ENCODE results near the gene KMT2B. TPM values are rescaled to one million over a fixed set of nuclear protein-coding genes. Genes with fewer than 3 reads are reported as not detected.

KMT2B gene
- total RNA-seq, 1 donor from 2014 or later: 70.2 TPM

DNA sequence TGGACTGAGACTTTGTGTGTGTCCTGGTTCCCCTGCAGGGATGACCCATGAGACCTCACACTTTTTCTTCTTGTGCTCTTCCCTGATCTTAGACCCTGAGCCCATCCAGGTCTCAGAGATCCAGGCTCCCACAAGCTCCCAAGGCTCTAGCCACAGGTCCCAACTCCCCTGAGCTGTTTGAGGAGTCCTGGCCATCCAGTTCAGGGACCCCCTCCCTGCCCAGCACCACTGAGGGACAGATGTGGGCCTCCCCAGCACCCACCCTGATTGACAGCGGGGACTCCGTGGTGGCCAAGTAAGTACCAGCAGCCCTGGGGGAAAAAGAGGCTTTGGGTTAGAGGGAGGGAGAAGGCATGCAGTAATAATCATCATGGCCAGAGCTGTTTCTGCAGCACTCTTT lies 41.9 kb downstream of the KMT2B start:
- Mint-ChIP-seq H3K4me1 (ENCODE audit: low read depth) (peaks cover 12% of the 10 kb centered on the region), H3K27me3 (peaks cover 13% of the 10 kb centered on the region), H3K9me3 (ENCODE audit: low read depth) (no peaks in the 10 kb centered on the region), H3K4me3 (ENCODE audit: low read depth) (peak overlapping the region; percentile 94), H3K36me3 (ENCODE audit: insufficient read depth) (peaks cover 13% of the 10 kb centered on the region), H3K27ac (peak overlapping the region; percentile 74)
- no peak for DNase-seq (ENCODE audit: low spot score, unreplicated experiment)
- TF ChIP-seq, protein P1, sequence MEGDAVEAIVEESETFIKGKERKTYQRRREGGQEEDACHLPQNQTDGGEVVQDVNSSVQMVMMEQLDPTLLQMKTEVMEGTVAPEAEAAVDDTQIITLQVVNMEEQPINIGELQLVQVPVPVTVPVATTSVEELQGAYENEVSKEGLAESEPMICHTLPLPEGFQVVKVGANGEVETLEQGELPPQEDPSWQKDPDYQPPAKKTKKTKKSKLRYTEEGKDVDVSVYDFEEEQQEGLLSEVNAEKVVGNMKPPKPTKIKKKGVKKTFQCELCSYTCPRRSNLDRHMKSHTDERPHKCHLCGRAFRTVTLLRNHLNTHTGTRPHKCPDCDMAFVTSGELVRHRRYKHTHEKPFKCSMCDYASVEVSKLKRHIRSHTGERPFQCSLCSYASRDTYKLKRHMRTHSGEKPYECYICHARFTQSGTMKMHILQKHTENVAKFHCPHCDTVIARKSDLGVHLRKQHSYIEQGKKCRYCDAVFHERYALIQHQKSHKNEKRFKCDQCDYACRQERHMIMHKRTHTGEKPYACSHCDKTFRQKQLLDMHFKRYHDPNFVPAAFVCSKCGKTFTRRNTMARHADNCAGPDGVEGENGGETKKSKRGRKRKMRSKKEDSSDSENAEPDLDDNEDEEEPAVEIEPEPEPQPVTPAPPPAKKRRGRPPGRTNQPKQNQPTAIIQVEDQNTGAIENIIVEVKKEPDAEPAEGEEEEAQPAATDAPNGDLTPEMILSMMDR (IDR thresholded peaks at IDR 0.05; ENCODE audit: unreplicated experiment): no peak

DNA sequence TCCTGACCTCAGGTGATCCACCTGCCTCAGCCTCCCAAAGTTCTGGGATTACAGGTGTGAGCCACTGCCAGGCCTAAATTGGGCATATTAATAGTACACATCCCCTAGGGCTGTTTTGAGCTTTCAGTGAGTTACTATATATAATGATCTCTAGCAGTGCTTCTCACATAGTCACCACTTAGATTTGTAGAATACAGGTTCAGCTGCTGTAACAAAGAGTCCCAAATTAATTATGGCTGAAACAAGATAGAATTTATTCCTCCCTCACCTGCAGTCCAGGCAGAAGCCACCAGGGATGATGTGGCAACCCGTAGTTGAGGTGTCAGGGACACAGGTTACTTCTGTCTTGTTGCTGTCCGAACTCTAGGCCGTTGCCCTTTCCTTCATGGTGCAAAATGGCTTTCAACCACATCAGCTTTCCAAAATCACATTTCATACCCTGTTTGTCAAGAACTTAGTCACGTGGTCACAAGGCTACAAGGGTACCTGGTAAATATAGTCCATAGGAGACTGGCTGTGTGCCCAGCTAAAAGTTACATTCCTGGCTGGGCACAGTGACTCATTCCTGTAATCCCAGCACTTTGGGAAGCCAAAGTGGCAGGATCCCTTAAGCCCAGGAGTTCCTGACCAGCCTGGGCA lies 43.0 kb downstream of the KMT2B start:
- Mint-ChIP-seq H3K4me1 (ENCODE audit: low read depth) (peaks cover 12% of the 10 kb centered on the region), H3K27me3 (peaks cover 6% of the 10 kb centered on the region), H3K9me3 (ENCODE audit: low read depth) (no peaks in the 10 kb centered on the region), H3K36me3 (ENCODE audit: insufficient read depth) (peaks cover 8% of the 10 kb centered on the region), H3K27ac (no peak overlapping the region), H3K4me3 (ENCODE audit: low read depth) (no peak overlapping the region)
- TF ChIP-seq, protein P1 (IDR thresholded peaks at IDR 0.05; ENCODE audit: unreplicated experiment): no peak
- no peak for DNase-seq (ENCODE audit: low spot score, unreplicated experiment)

DNA sequence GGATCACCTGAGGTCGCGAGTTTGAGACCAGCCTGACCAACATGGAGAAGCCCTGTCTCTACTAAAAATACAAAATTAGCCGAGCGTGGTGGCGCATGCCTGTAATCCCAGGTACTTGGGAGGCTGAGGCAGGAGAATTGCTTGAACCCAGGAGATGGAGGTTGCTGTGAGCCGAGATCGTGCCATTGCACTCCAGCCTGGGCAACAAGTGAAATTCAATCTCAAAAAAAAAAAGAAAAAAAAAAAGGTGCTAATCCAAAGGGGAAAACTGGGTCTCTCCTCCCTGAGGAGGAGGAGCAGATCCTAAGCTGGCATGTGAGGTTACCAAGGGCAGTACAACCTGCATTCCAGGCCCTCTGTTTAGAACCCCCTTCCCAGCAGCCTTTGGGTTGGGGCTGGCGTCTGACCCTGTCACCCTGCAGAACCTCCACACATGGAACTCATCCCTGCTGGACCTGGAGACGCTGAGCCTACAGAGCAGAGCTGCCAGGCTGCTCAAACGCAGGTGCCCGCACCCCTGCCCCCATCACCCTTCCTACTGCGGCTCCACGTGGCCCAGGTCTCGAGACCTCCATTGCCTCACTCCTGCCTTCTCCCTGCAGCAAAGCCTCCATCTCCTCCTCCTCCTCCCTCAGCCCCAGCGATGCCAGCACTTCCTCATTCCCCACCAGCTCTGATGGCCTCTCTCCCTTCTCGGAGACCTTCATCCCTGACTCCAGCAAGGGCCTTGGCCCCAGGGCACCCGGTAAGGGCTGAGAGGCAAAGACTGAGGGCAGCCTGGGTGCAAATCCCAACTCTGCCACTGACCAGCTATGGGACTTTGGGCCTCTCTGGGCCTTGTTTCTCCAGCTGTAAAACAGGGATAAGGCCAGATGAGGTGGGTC lies 46.9 kb downstream of the KMT2B start:
- H3K4me1 Mint-ChIP-seq (ENCODE audit: low read depth): peaks cover 2% of the 10 kb centered on the region
- no peak overlapping the region for H3K27ac Mint-ChIP-seq
- TF ChIP-seq, protein P1 (IDR thresholded peaks at IDR 0.05; ENCODE audit: unreplicated experiment): no peak
- no peaks in the 10 kb centered on the region for H3K27me3 Mint-ChIP-seq
- DNase-seq (ENCODE audit: low spot score, unreplicated experiment): no peak
- no peak overlapping the region for H3K4me3 Mint-ChIP-seq (ENCODE audit: low read depth)
- H3K36me3 Mint-ChIP-seq (ENCODE audit: insufficient read depth): peaks cover 6% of the 10 kb centered on the region
- H3K9me3 Mint-ChIP-seq (ENCODE audit: low read depth): no peaks in the 10 kb centered on the region

DNA sequence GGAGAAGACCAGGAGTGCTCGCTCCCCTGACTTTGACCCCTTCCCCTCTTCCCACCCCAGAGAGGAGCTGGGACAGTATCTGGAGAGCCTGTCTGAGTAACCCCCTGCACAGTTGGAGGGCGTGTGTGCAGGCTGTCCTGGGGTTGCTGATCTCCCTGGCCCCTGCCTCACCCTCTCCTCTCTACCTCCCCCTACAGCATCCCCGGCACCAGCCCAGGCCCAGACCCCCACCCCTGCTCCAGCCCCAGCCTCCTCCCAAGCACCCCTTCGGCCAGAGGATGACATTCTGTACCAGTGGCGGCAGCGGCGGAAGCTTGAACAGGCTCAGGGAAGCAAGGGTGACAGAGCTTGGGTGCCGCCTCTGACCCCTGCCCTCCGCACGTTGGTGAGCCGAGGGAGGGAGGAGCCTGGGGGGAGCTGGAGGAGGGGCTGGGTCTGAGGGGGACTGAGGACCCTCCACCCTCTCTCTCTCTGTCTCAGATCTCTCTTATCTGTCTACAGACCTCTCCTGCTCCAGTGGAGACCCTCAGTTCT lies 48.8 kb downstream of the KMT2B start:
- TF ChIP-seq, protein P1 (IDR thresholded peaks at IDR 0.05; ENCODE audit: unreplicated experiment): no peak
- Mint-ChIP-seq H3K27ac (no peak overlapping the region), H3K27me3 (no peaks in the 10 kb centered on the region), H3K4me1 (ENCODE audit: low read depth) (peaks cover 2% of the 10 kb centered on the region), H3K4me3 (ENCODE audit: low read depth) (no peak overlapping the region), H3K36me3 (ENCODE audit: insufficient read depth) (peaks cover 8% of the 10 kb centered on the region), H3K9me3 (ENCODE audit: low read depth) (no peaks in the 10 kb centered on the region)
- DNase-seq (ENCODE audit: low spot score, unreplicated experiment): no peak

DNA sequence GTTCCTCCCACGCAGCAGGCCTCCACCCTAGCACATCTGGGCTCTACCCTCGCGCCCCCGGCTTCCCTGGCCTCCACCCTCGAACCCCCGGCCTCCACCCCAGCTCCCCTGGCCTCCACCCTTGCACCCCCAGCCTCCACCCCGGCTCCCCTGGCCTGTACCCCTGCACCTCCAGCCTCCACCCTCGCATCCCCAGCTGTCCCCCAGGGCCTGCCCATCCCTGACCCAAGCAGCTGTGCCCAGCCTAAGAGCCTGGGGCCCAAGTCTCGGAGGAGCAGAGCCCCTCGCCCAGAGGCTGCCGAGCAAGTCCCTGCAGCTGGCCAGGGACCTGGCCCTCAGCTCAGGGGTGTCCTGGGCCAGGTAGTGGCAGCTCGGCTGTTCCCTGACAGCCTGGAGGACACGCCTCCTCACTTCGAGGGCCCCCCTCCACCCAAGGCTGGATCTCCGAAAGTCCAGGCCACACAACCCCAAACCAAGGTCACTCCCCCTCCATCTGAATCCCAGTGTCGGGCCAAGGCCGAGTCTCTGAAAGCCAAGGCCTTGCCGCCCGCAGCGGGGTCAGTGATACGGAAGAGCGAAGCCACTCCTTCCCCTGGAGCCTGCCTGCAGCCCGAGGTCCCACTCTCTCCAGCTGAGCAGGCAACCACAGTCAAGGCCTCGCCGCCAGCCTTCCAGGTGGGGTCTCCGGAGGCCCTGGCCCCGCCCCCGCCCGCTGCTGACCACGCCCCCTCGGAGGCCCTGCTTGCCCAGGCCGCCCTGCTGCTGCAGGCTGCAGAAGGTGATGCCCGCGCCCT lies 49.7 kb downstream of the KMT2B start:
- peaks cover 4% of the 10 kb centered on the region for H3K36me3 Mint-ChIP-seq (ENCODE audit: insufficient read depth)
- no peaks in the 10 kb centered on the region for H3K9me3 Mint-ChIP-seq (ENCODE audit: low read depth)
- H3K4me3 Mint-ChIP-seq (ENCODE audit: low read depth): no peak overlapping the region
- H3K4me1 Mint-ChIP-seq (ENCODE audit: low read depth): peaks cover 2% of the 10 kb centered on the region
- peaks cover 2% of the 10 kb centered on the region for H3K27me3 Mint-ChIP-seq
- H3K27ac Mint-ChIP-seq: no peak overlapping the region
- peak; percentile 63 for DNase-seq (ENCODE audit: low spot score, unreplicated experiment)
- TF ChIP-seq, protein P1 (IDR thresholded peaks at IDR 0.05; ENCODE audit: unreplicated experiment): no peak
